GM12864 (cell line): ENCODE measurements around the gene WIPI1.

ENCODE experiments used
- DNase-seq: peaks from one replicate; pipeline ENCODE4 v3.0.0-alpha.2; 2011; ENCODE audit warnings: low read depth
- H3K4me3 ChIP-seq: 2 replicates; pipeline ENCODE4 v1.5.1; 2011; ENCODE audit warnings: mild to moderate bottlenecking, low read depth, low read length, control low read depth
- TF ChIP-seq, protein P1 (sequence below): IDR thresholded peaks from 2 replicates; pipeline ENCODE4 v1.5.1; 2011; ENCODE audit warnings: low read depth, mild to moderate bottlenecking, moderate library complexity, low read length, control low read depth, inconsistent platforms; ENCODE audit errors: missing control alignments

WIPI1 gene

GRCh38 chr17:68375566-68375965, 81.7 kb downstream of the WIPI1 start:
- no peak for DNase-seq
- TF ChIP-seq, protein P1, sequence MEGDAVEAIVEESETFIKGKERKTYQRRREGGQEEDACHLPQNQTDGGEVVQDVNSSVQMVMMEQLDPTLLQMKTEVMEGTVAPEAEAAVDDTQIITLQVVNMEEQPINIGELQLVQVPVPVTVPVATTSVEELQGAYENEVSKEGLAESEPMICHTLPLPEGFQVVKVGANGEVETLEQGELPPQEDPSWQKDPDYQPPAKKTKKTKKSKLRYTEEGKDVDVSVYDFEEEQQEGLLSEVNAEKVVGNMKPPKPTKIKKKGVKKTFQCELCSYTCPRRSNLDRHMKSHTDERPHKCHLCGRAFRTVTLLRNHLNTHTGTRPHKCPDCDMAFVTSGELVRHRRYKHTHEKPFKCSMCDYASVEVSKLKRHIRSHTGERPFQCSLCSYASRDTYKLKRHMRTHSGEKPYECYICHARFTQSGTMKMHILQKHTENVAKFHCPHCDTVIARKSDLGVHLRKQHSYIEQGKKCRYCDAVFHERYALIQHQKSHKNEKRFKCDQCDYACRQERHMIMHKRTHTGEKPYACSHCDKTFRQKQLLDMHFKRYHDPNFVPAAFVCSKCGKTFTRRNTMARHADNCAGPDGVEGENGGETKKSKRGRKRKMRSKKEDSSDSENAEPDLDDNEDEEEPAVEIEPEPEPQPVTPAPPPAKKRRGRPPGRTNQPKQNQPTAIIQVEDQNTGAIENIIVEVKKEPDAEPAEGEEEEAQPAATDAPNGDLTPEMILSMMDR: no peak
- H3K4me3 ChIP-seq: no peak overlapping the region
